ENCODE data around the gene NUDT19.
"Not testable (repeated sequence)": the region's sequence is repeated elsewhere in the genome, so short reads cannot be mapped to it uniquely, and the experiment has no call there.

GRCh38 chr19:32652331-32652730 lies 39.3 kb upstream of the NUDT19 start:
- TF ChIP-seq CTCF (IDR thresholded peaks at IDR 0.05; ENCODE audit: low read length); EZH2 (IDR thresholded peaks at IDR 0.05; ENCODE audit: borderline replicate concordance, low read length): not testable (repeated sequence)

Measured in OCI-LY1 (cell line).